HG03045 (cell line): ENCODE results near the gene FHOD1.

ENCODE experiments used
- ATAC-seq: cut with Tn5 transposase; IDR thresholded peaks from one replicate; pipeline ENCODE4 v1.9.1; 2021; ENCODE audit warnings: mild to moderate bottlenecking, moderate library complexity; ENCODE audit not compliant: unreplicated experiment

FHOD1 gene

GRCh38 chr16:67236563-67237395, 10.5 kb downstream of the FHOD1 start:
- ATAC-seq = no peak

GRCh38 chr16:67235816-67236562, 11.3 kb downstream of the FHOD1 start:
- no peak for ATAC-seq

GRCh38 chr16:67234180-67234597, 13.1 kb downstream of the FHOD1 start:
- ATAC-seq = no peak

- no peak for ATAC-seq
Observed at GRCh38 chr16:67233596-67233995, 13.7 kb downstream of the FHOD1 start.

- no peak for ATAC-seq
Observed at GRCh38 chr16:67230809-67231660, 16.2 kb downstream of the FHOD1 start.

GRCh38 chr16:67229906-67230808, 17.1 kb downstream of the FHOD1 start:
- ATAC-seq = no peak

GRCh38 chr16:67228905-67229304, 18.4 kb downstream of the FHOD1 start:
- no peak for ATAC-seq

GRCh38 chr16:67228034-67228785, 19.1 kb downstream of the FHOD1 start:
- ATAC-seq = no peak

- no peak for ATAC-seq
Observed at GRCh38 chr16:67227567-67227921, 19.7 kb downstream of the FHOD1 start.

GRCh38 chr16:67226804-67227566, 20.3 kb downstream of the FHOD1 start, which contains the start of gene TMEM208:
Gene TMEM208, plus strand, starts transcription at chr16:67227130. Its CDS starts 89 bp downstream, at chr16:67227219.
- peak; percentile 92 for ATAC-seq

GRCh38 chr16:67226295-67226803, 20.9 kb downstream of the FHOD1 start:
- ATAC-seq = no peak

- ATAC-seq = no peak
Observed at GRCh38 chr16:67223992-67224391, 23.3 kb downstream of the FHOD1 start.

- no peak for ATAC-seq
Observed at GRCh38 chr16:67216612-67217490, 30.4 kb downstream of the FHOD1 start.

- no peak for ATAC-seq
Observed at GRCh38 chr16:67215706-67216105, 31.6 kb downstream of the FHOD1 start.

- ATAC-seq = no peak
Observed at GRCh38 chr16:67213197-67214019, 33.9 kb downstream of the FHOD1 start.

- no peak for ATAC-seq
Observed at GRCh38 chr16:67212766-67213165, 34.5 kb downstream of the FHOD1 start.

GRCh38 chr16:67211674-67212073, 35.6 kb downstream of the FHOD1 start:
- ATAC-seq = no peak
